Mucosa of stomach (tissue), 1 donor: ENCODE measurements around the gene IDI1.

Experiments used
- H3K27me3 ChIP-seq: one replicate; pipeline ENCODE4 v1.7.0; 2013; ENCODE audit warnings: mild to moderate bottlenecking, low read length; ENCODE audit not compliant: control insufficient read depth, insufficient read depth
- H3K36me3 ChIP-seq: one replicate; pipeline ENCODE4 v1.7.0; 2013; ENCODE audit warnings: low read length; ENCODE audit not compliant: control insufficient read depth, insufficient read depth
- H3K4me1 ChIP-seq: one replicate; pipeline ENCODE4 v1.7.0; 2013; ENCODE audit warnings: mild to moderate bottlenecking, low read length; ENCODE audit not compliant: control insufficient read depth, insufficient read depth
- H3K4me3 ChIP-seq: one replicate; pipeline ENCODE4 v1.7.0; 2013; ENCODE audit warnings: low read length
- H3K9ac ChIP-seq: one replicate; pipeline ENCODE4 v1.7.0; 2013; ENCODE audit warnings: mild to moderate bottlenecking, low read length, moderate library complexity
- H3K9me3 ChIP-seq: one replicate; pipeline ENCODE4 v1.7.0; 2013; ENCODE audit warnings: mild to moderate bottlenecking, low read length, moderate library complexity; ENCODE audit not compliant: control insufficient read depth
- donor health status: Pancreatic carcinoma.

Gene IDI1

DNA sequence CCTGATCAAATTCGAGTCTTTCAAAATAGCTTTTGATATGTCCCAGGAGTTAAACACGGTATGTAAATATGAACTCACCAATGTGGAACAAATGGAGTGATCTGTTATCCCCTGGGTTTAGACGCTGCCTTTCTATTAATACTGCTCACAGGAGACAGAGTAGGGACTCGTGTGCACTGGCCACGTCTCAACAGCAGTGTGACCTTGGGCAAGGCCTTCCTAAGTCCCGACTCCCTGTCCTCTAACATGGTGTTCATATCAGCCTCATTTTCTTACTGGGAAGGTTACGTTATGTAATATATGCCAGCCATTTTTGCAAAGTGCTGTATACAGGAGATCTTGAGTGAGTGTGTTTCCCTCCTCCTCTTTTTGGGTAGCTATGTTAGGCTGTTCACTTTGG lies 9.1 kb upstream of the IDI1 start:
- H3K9ac ChIP-seq, result peak overlapping the region; percentile 82
- no peaks in the 10 kb centered on the region for H3K9me3 ChIP-seq
- no peaks in the 10 kb centered on the region for H3K27me3 ChIP-seq
- peaks cover 27% of the 10 kb centered on the region for H3K4me1 ChIP-seq
- peak overlapping the region; percentile 75 for H3K4me3 ChIP-seq
- no peaks in the 10 kb centered on the region for H3K36me3 ChIP-seq

DNA sequence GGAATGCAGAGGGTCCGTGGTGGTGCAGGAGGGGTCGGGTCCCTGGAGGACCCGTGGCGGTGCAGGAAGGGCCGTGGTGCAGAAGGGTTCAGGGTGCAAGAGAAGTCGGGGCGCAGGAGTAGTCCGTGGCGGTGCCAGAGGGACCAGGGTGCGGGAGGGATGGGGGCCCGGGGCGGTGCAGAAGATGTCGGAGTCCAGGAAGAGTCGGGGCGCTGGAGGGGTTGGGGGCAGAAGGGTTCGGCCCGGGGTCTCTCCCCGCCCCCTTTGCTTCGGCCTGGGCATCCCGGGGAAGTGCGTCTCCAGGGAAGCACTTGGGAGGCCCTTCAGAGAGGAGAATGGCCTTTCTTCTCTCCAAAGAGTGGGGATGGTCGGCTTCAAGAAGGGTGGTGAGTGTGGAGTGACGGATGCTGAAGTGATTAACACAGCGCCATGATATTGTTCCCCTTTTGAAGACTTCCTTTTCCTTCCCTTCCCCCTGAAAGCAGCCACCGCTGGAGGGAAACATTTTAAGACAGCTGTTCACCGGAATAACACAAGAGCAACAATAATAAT lies 8.3 kb upstream of the IDI1 start:
- H3K4me3 ChIP-seq, result peak overlapping the region; percentile 75
- peaks cover 26% of the 10 kb centered on the region for H3K4me1 ChIP-seq
- no peaks in the 10 kb centered on the region for H3K36me3 ChIP-seq
- no peaks in the 10 kb centered on the region for H3K27me3 ChIP-seq
- H3K9ac ChIP-seq, result peak overlapping the region; percentile 82
- H3K9me3 ChIP-seq, result no peaks in the 10 kb centered on the region

DNA sequence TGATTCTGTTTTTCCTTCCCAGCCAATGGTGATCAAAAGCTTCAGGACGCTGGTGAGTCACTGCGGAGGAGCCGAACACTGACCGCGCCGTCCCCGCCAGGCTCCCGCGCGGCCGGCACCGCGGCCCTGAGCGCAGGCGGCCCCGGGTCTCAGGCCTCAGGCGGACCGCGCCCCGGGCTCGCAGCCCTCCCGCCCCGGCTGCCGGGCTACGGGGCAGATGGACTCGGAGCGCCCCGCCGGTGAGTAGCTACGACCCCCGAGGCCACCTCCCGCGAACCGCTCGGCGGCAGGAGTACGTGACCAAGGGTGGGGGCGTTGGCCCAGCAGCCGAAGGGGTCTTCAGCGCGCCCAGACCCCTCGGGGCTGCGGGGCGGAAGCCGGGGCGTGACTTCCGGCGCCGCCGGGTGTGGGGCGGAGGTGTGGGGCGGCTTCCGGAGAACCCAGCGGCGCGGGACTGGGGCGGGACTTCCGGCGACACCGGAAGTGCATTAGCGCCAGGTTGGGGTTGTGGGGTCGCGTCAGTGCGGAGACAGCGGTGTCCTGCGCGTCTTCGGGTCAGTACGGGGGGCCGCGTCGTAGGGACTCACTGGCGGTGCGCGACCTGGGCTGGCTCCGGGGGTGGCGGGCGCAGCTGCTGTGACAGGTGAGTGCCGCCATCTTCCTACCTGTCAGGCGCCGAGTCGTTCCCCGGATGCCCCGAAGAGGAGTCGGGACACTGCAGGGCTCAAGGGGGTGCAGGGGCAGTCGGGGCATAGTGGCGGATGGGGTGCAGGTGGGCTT lies 7.6 kb upstream of the IDI1 start, which contains the start of gene WDR37:
WDR37 (plus strand) TSS at position 60 of the 780 bp plus-strand sequence. CDS start 15,771 bp downstream, outside the sequence.
- Histone ChIP-seq H3K9me3 (no peaks in the 10 kb centered on the region), H3K36me3 (no peaks in the 10 kb centered on the region), H3K27me3 (no peaks in the 10 kb centered on the region), H3K4me3 (peak within 1 kb of the TSS; percentile 75), H3K9ac (peak within 1 kb of the TSS; percentile 82), H3K4me1 (peaks cover 20% of the 10 kb centered on the region)

DNA sequence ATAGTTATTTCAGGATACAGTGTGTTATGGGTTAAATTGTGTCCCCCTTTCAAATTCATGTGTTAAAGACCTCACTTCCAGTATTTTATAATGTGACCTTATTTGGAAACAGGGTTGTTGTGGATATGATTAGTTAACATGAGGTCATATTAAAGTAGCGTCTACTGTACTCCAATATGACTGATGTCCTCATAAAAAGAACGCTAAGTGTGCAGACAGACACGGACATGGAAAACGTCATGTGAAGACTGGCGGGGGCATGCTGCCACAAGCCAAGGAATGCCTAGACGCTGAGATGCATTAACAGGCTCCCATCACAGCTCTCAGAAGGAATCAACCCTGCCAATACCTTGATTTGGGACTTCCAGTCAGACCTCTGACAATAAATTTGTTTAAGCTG lies 5.8 kb upstream of the IDI1 start:
- no peak overlapping the region for H3K4me3 ChIP-seq
- no peaks in the 10 kb centered on the region for H3K36me3 ChIP-seq
- H3K4me1 ChIP-seq, result peaks cover 17% of the 10 kb centered on the region
- H3K27me3 ChIP-seq, result no peaks in the 10 kb centered on the region
- H3K9ac ChIP-seq, result no peak overlapping the region
- no peaks in the 10 kb centered on the region for H3K9me3 ChIP-seq

DNA sequence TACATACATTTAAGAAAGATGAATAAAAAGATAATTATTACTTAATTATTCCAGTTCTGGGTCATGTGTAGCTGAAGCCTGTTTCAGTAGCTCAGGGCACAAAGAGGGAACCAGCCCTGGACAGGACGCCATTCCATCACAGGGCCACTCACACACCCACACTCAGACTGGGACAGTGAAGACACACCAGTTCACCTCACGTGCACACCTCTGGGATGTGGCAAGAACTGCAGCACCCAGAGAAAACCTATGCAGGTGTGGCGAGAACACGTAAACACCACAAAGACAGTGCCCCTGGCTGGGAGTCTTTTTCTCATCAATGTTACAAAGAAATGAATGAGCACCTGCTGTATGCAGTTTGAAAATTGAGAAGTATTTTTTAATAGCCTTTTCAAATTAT lies 1.6 kb upstream of the IDI1 start:
- Histone ChIP-seq H3K36me3 (no peaks in the 10 kb centered on the region), H3K4me1 (peaks cover 10% of the 10 kb centered on the region), H3K9me3 (no peaks in the 10 kb centered on the region), H3K9ac (no peak overlapping the region), H3K4me3 (no peak overlapping the region), H3K27me3 (no peaks in the 10 kb centered on the region)

DNA sequence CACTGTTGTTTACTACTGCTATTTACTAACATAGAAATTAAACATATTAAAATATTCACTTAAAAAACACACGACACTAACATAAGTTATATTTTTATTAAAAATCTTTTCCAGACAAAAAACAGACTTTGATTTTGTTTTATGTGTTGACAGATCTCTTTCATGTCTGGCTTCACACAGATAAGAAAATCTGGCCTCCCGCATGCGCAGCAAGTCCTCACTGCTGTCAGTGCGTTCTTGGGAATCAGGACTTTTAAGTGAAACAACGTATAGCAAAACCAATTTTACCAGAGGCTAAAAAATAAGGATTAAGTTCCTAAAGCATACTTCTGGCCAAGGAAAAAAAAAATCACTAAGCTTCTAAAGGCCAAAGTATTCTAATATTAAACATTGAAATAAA lies 1.2 kb upstream of the IDI1 start:
- Histone ChIP-seq H3K4me1 (peaks cover 8% of the 10 kb centered on the region), H3K9ac (peak overlapping the region; percentile 69), H3K36me3 (no peaks in the 10 kb centered on the region), H3K4me3 (peak overlapping the region; percentile 68), H3K27me3 (no peaks in the 10 kb centered on the region), H3K9me3 (no peaks in the 10 kb centered on the region)

DNA sequence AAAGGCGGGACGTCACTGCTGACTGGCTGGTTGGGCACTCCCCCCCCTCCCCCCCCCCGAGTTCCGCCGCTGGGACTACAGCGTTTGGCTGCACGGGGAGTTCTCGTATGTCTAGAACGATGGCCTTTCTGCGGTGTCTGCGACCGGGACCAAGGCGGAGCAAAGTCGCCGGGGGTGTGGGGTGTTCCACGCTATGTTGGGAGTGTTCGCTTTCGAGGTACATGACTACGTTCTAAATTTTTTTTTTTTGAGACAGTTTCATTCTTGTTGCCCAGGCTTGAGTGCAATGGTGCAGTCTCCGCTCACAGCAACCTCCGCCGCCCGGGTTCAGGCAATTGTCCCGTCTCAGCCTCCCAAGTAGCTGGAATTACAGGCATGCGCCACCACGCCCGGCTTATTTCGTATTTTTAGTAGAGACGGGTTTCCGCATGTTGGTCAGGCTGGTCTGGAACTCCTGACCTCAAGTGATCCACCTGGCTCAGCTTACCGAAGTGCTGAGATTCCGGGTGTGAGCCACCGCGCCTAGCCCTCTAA lies 573 bp upstream of the IDI1 start:
- Histone ChIP-seq H3K4me3 (peak overlapping the region; percentile 68), H3K36me3 (no peaks in the 10 kb centered on the region), H3K9ac (peak overlapping the region; percentile 69), H3K27me3 (no peaks in the 10 kb centered on the region), H3K9me3 (no peaks in the 10 kb centered on the region), H3K4me1 (peaks cover 4% of the 10 kb centered on the region)

DNA sequence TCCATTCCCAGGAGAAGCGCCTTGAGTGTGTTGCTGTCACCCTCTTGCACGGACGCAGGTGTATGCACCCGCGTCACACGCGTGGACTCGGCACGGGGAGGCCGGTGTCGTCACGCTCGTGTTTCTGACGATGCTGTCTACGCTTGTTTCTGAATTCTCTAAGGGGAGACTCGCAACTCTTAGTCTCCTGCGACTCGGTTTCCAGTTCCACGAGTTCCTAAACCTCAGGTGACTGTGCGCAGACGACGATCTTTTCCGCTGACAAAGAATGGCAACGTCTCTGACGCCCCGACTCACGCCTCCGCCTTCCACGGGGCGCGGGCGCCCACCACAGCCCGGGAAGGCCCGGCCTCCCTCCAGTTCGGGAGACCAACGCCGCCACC lies 579 bp downstream of the IDI1 start:
- Histone ChIP-seq H3K9ac (peak overlapping the region; percentile 81), H3K4me3 (peak overlapping the region; percentile 52), H3K36me3 (peaks cover 2% of the 10 kb centered on the region), H3K27me3 (no peaks in the 10 kb centered on the region), H3K4me1 (peaks cover 4% of the 10 kb centered on the region), H3K9me3 (no peaks in the 10 kb centered on the region)

DNA sequence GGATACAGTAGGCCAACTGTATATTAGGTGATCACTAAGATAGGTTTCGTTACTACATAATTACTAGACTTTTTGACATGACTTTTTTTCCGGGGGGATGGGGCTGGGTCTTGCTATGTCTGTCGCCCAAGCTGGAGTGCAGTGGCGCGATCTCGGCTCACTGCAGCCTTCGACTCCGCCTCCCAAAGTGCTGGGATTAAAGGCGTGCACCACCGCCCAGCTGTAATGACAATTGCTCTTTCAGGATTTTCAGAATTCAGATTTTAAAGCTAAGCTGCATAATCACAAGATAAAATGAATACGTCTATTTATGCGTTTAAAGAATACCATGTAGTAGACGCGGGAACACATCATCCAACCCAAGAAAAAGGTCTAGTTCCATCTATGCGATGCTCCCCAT lies 982 bp downstream of the IDI1 start:
- Histone ChIP-seq H3K4me3 (peak overlapping the region; percentile 52), H3K9ac (peak overlapping the region; percentile 81), H3K4me1 (peaks cover 4% of the 10 kb centered on the region)

DNA sequence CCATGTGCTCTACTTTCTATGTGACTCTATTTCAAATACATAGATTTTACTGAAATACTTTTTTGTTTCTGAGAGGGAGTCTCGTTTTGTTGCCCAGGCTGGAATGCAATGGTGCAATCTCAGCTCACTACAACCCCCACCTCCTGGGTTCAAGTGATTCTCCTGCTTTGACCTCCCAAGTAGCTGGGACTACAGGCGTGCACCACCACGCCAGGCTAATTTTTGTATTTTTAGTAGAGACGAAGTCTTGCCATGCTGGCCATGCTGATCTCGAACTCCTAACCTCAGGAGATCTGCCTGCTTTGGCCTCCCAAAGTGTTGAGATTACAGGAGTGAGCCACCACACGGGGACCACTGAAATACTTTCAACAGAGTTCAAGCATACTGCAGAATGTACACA lies 3.5 kb downstream of the IDI1 start:
- H3K4me3 ChIP-seq, result no peak overlapping the region
- H3K36me3 ChIP-seq, result peaks cover 5% of the 10 kb centered on the region
- no peak overlapping the region for H3K9ac ChIP-seq
- H3K27me3 ChIP-seq, result no peaks in the 10 kb centered on the region
- H3K4me1 ChIP-seq, result peaks cover 4% of the 10 kb centered on the region
- no peaks in the 10 kb centered on the region for H3K9me3 ChIP-seq

More for the DNA sequence above, 982 bp downstream of the IDI1 start:
- H3K9me3 ChIP-seq, result no peaks in the 10 kb centered on the region
- H3K36me3 ChIP-seq, result peaks cover 5% of the 10 kb centered on the region
- no peaks in the 10 kb centered on the region for H3K27me3 ChIP-seq

DNA sequence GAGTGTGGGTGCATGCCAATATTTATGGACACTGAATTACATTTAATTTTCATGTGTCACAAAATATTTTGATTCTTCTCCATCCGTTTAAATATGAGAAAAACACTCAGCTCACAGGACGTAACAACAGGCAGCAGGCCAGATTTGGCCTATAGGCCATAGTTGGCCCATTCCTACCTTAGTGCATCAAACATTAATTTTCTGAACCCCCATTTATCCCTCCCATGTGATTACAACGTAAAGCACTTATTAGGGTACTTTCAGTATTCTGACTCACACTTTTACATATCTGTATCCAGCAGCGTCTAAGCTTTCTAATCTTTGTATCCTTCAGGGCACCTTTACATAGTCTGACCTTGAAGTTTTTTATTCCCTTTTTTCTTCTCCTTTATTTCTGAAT lies 4.0 kb downstream of the IDI1 start:
- H3K36me3 ChIP-seq, result peaks cover 5% of the 10 kb centered on the region
- H3K4me3 ChIP-seq, result no peak overlapping the region
- no peaks in the 10 kb centered on the region for H3K9me3 ChIP-seq
- no peak overlapping the region for H3K9ac ChIP-seq
- H3K27me3 ChIP-seq, result no peaks in the 10 kb centered on the region
- peaks cover 4% of the 10 kb centered on the region for H3K4me1 ChIP-seq

DNA sequence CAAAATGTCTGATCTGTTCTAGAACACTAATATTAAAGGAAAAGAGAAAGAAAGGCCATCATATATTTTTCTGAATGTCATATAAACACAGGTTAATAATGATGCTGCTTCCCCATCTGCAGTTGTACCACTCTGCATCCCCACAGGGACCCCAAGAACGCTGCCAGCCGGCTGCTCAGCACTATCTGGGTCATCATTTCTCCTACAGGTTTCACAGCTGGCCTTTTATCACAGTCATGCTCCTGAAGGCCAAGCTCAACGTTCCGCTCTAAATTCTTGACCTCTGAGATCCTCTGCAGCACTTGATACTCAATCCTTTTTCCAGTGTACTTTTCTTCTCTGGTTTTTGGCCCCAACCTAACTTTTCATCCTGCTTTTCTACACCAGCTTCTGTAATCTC lies 4.8 kb downstream of the IDI1 start:
- Histone ChIP-seq H3K9ac (peak overlapping the region; percentile 33), H3K4me1 (peaks cover 4% of the 10 kb centered on the region), H3K4me3 (no peak overlapping the region), H3K27me3 (no peaks in the 10 kb centered on the region), H3K9me3 (no peaks in the 10 kb centered on the region), H3K36me3 (peaks cover 5% of the 10 kb centered on the region)
